Adrenal gland (tissue), 5 donors: ENCODE data around the gene NOL4L.

Source experiments
- POLR2A ChIP-seq, 2 donors: fragments of 450-650 bp; IDR thresholded peaks; one replicate each; pipeline ENCODE4 v1.6.1; 2017; ENCODE audit warnings: antibody characterized with exemption in 2 of 2, mild to moderate bottlenecking in 2 of 2, moderate library complexity in 1 of 2
- TF ChIP-seq, protein P1 (sequence below), 6 experiments: fragments of 450-650 bp in 4 of 6; fragments of 200-600 bp in 2 of 6; sonication (generic) in 1 of 6; IDR thresholded peaks; 1 replicate in 5 of 6; 2 replicates in 1 of 6; pipeline versions ENCODE4 v1.5.1 to v1.8.0; 2016 to 2021; ENCODE audit warnings: antibody characterized with exemption in 6 of 6, mild to moderate bottlenecking in 2 of 6, moderate library complexity in 1 of 6
- donor health status: DM: no; HTN: no; CAD: no.

- TF ChIP-seq, protein P1, sequence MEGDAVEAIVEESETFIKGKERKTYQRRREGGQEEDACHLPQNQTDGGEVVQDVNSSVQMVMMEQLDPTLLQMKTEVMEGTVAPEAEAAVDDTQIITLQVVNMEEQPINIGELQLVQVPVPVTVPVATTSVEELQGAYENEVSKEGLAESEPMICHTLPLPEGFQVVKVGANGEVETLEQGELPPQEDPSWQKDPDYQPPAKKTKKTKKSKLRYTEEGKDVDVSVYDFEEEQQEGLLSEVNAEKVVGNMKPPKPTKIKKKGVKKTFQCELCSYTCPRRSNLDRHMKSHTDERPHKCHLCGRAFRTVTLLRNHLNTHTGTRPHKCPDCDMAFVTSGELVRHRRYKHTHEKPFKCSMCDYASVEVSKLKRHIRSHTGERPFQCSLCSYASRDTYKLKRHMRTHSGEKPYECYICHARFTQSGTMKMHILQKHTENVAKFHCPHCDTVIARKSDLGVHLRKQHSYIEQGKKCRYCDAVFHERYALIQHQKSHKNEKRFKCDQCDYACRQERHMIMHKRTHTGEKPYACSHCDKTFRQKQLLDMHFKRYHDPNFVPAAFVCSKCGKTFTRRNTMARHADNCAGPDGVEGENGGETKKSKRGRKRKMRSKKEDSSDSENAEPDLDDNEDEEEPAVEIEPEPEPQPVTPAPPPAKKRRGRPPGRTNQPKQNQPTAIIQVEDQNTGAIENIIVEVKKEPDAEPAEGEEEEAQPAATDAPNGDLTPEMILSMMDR (IDR thresholded peaks at IDR 0.05): no peak
- TF ChIP-seq POLR2A (IDR thresholded peaks at IDR 0.05): no peak
Observed at GRCh38 chr20:32418376-32418775, 166.8 kb downstream of the NOL4L start.
